Panc1 (cell line): ENCODE measurements around the gene NT5C3A.

Experiments
- POLR2AphosphoS5 ChIP-seq: IDR thresholded peaks from 2 replicates; pipeline ENCODE4 v1.6.1; 2012; ENCODE audit warnings: mild to moderate bottlenecking, low read depth, low read length, moderate library complexity
- REST ChIP-seq, 2 experiments: IDR thresholded peaks; 2 replicates each; pipeline ENCODE4 v1.6.1; 2011 to 2012; ENCODE audit warnings: low read depth in 2 of 2, control low read depth in 1 of 2, low read length in 1 of 2, mild to moderate bottlenecking in 1 of 2, moderate library complexity in 1 of 2; ENCODE audit not compliant: insufficient read depth in 1 of 2
- TF ChIP-seq, protein P1 (sequence below): fragments of 450-650 bp; IDR thresholded peaks from 2 replicates; pipeline ENCODE4 v1.5.1; 2017; ENCODE audit warnings: mild to moderate bottlenecking

DNA sequence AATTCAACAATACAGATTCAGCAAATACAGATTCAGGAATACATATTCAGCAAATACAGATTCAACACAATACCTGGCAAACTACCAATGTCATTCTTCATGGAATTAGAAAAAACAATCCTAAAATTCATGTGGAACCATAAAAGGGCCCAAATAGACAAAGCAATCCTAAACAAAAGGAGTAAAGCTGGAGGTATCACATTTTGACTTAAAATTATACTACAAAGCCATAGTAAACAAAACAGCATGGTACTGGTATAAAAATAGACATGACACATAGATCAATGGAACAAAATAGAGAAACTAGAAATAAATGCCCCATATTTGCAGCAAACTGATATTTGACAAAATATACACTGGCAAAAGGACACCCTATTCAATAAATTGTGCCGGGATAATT, 3.4 kb upstream of the NT5C3A start:
- TF ChIP-seq, protein P1, sequence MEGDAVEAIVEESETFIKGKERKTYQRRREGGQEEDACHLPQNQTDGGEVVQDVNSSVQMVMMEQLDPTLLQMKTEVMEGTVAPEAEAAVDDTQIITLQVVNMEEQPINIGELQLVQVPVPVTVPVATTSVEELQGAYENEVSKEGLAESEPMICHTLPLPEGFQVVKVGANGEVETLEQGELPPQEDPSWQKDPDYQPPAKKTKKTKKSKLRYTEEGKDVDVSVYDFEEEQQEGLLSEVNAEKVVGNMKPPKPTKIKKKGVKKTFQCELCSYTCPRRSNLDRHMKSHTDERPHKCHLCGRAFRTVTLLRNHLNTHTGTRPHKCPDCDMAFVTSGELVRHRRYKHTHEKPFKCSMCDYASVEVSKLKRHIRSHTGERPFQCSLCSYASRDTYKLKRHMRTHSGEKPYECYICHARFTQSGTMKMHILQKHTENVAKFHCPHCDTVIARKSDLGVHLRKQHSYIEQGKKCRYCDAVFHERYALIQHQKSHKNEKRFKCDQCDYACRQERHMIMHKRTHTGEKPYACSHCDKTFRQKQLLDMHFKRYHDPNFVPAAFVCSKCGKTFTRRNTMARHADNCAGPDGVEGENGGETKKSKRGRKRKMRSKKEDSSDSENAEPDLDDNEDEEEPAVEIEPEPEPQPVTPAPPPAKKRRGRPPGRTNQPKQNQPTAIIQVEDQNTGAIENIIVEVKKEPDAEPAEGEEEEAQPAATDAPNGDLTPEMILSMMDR = no peak
- TF ChIP-seq REST (IDR thresholded peaks at IDR 0.05; ENCODE audit: insufficient read depth in 1 of 2, low read depth in 2 of 2, low read length in 1 of 2) = no peak
- no peak for TF ChIP-seq POLR2AphosphoS5
